Renal cortical epithelial cell (primary cell): ENCODE measurements around the gene BNC2. TPM values are rescaled to one million over a fixed set of nuclear protein-coding genes. Genes with fewer than 3 reads are reported as not detected.
A peak's percentile ranks its signal among the peaks of the same experiment; 100 is the strongest.

Experiments used
- DNase-seq: peaks from one replicate; pipeline ENCODE4 v3.0.0-alpha.2; 2011; ENCODE audit warnings: low read depth
- total RNA-seq: library from RNA; depleted of rRNA; stranded (reverse); fragments of >200 nt; gene quantifications from 2 replicates; pipeline ENCODE4 v1.2.3, GENCODE V29; 2014

Gene BNC2
- total RNA-seq, 1 donor from 2014 or later = 22.4 TPM

- peak; percentile 57 for DNase-seq
Observed at GRCh38 chr9:16368237-16369087, 502.0 kb downstream of the BNC2 start.

GRCh38 chr9:16367605-16368231 is 502.8 kb downstream of the BNC2 start:
- DNase-seq = peak; percentile 86

GRCh38 chr9:16364347-16364746 is 506.1 kb downstream of the BNC2 start:
- DNase-seq = no peak

GRCh38 chr9:16363916-16364315 is 506.6 kb downstream of the BNC2 start:
- no peak for DNase-seq

- no peak for DNase-seq
Observed at GRCh38 chr9:16363073-16363781, 507.2 kb downstream of the BNC2 start.

GRCh38 chr9:16361939-16362338 is 508.5 kb downstream of the BNC2 start:
- no peak for DNase-seq

GRCh38 chr9:16361118-16361517 is 509.4 kb downstream of the BNC2 start:
- DNase-seq = no peak

GRCh38 chr9:16360247-16360646 is 510.2 kb downstream of the BNC2 start:
- no peak for DNase-seq
